22Rv1 (cell line): Measurements from ENCODE around the gene TCF4.

Experiments
- CTCF ChIP-seq: fragments of 450-650 bp; IDR thresholded peaks from 2 replicates; pipeline ENCODE4 v1.5.1; 2017; ENCODE audit warnings: mild to moderate bottlenecking
- ZFX ChIP-seq: fragments of 450-650 bp; IDR thresholded peaks from 2 replicates; pipeline ENCODE4 v1.6.1; 2017; ENCODE audit warnings: antibody characterized with exemption, borderline replicate concordance

GRCh38 chr18:55179835-55180234, 408.2 kb downstream of the TCF4 start:
- TF ChIP-seq CTCF (no peak), ZFX (no peak)
